Vagina (tissue), 2 donors: Measurements from ENCODE around the gene ARID1B. TPM values are rescaled to one million over a fixed set of nuclear protein-coding genes. Genes with fewer than 3 reads are reported as not detected.

Experiments used
- DNase-seq, 2 donors: peaks; one replicate each; pipeline ENCODE4 v3.0.0-alpha.2; 2017; ENCODE audit errors: extremely low spot score in 2 of 2
- H3K27ac ChIP-seq: fragments of 200-600 bp; sonication (generic); one replicate; pipeline ENCODE4 v1.5.1; 2019
- H3K27me3 ChIP-seq: fragments of 200-600 bp; sonication (generic); one replicate; pipeline ENCODE4 v1.5.1; 2019
- H3K36me3 ChIP-seq, 2 donors: fragments of 200-600 bp; sonication (generic); one replicate each; pipeline ENCODE4 v1.5.1; 2017 to 2019
- H3K4me1 ChIP-seq: fragments of 200-600 bp; sonication (generic); one replicate; pipeline ENCODE4 v1.5.1; 2019
- H3K4me3 ChIP-seq, 2 donors: fragments of 200-600 bp; sonication (generic); 1 replicate in 1 of 2; 2 replicates in 1 of 2; pipeline ENCODE4 v1.5.1; 2016 to 2019
- H3K9me3 ChIP-seq: fragments of 200-600 bp; sonication (generic); one replicate; pipeline ENCODE4 v1.5.1; 2019
- CTCF ChIP-seq, 3 experiments: fragments of 450-650 bp in 2 of 3; fragments of 200-600 bp in 1 of 3; sonication (generic) in 1 of 3; IDR thresholded peaks; one replicate each; pipeline ENCODE4 v1.5.1; 2017 to 2019; ENCODE audit warnings: antibody characterized with exemption in 3 of 3, mild to moderate bottlenecking in 2 of 3, moderate library complexity in 2 of 3
- POLR2A ChIP-seq, 2 donors: fragments of 450-650 bp; IDR thresholded peaks; one replicate each; pipeline ENCODE4 v1.6.1; 2017; ENCODE audit warnings: antibody characterized with exemption in 2 of 2, mild to moderate bottlenecking in 2 of 2, moderate library complexity in 2 of 2
- POLR2AphosphoS5 ChIP-seq, 2 donors: sonication (generic); formaldehyde crosslinking; IDR thresholded peaks; one replicate each; pipeline ENCODE4 v1.9.0; 2017; ENCODE audit warnings: antibody characterized with exemption in 2 of 2, mild to moderate bottlenecking in 2 of 2, low read depth in 1 of 2; ENCODE audit not compliant: insufficient read depth in 1 of 2
- intact Hi-C: fragments of 100-400 bp; cut with DNase I; formaldehyde crosslinking; loops from one replicate; pipeline ENCODE4 v1.15.1; 2023
- total RNA-seq: library from RNA; depleted of rRNA; stranded (reverse); fragments of >200 nt; gene quantifications from one replicate; pipeline ENCODE4 v1.2.3, GENCODE V29; 2016

ARID1B gene
- total RNA-seq, 1 donor from 2014 or later: 141 TPM

- Histone ChIP-seq H3K4me1 (peaks cover 15% of the 10 kb centered on the region), H3K36me3 (peaks cover 0 to 17% of the 10 kb centered on the region in 2 donors), H3K27me3 (no peaks in the 10 kb centered on the region), H3K27ac (no peak overlapping the region), H3K9me3 (no peaks in the 10 kb centered on the region), H3K4me3 (no peak overlapping the region)
- intact Hi-C loops: no loop called here
- no peak for TF ChIP-seq POLR2AphosphoS5 (IDR thresholded peaks at IDR 0.05; ENCODE audit: insufficient read depth in 1 of 2, low read depth in 1 of 2)
- DNase-seq: no peak
These were observed 374.8 kb downstream of the ARID1B start for GRCh38 chr6:157151989-157152388.

DNA sequence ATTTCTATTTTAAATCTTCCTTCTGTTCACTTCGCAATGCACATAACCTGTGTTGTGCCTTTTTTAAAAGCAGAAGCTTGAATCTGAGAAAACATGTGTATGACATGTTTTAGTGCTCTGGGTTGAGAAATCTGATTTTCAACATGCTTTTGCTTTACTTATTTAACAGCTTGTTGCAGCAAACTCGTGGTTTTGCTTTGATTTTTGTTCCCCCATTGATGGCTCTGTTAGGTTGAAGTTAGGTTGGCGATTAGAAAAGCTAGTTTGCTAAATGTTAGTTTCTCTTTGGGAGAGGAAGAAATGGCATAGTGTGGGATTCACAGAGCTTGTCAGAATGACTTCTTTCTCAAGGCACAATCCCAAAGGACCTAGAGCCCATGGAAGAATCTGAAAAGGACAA is 375.4 kb downstream of the ARID1B start:
- TF ChIP-seq CTCF (IDR thresholded peaks at IDR 0.05): no peak
- no peak for TF ChIP-seq POLR2AphosphoS5 (IDR thresholded peaks at IDR 0.05; ENCODE audit: insufficient read depth in 1 of 2, low read depth in 1 of 2)
- TF ChIP-seq POLR2A (IDR thresholded peaks at IDR 0.05): no peak
- H3K27ac ChIP-seq: no peak overlapping the region
- peaks cover 0 to 17% of the 10 kb centered on the region in 2 donors for H3K36me3 ChIP-seq

GRCh38 chr6:157155804-157156203 is 378.6 kb downstream of the ARID1B start:
- TF ChIP-seq POLR2AphosphoS5 (IDR thresholded peaks at IDR 0.05; ENCODE audit: insufficient read depth in 1 of 2, low read depth in 1 of 2) (no peak), POLR2A (IDR thresholded peaks at IDR 0.05) (no peak), CTCF (IDR thresholded peaks at IDR 0.05) (no peak)
- Histone ChIP-seq H3K9me3 (no peaks in the 10 kb centered on the region), H3K27me3 (no peaks in the 10 kb centered on the region), H3K36me3 (peaks cover 0 to 6% of the 10 kb centered on the region in 2 donors), H3K4me1 (no peaks in the 10 kb centered on the region), H3K27ac (no peak overlapping the region), H3K4me3 (no peak overlapping the region)
- no peak for DNase-seq
- intact Hi-C loops: no loop called here

More for the DNA sequence above, 375.4 kb downstream of the ARID1B start:
- H3K9me3 ChIP-seq: no peaks in the 10 kb centered on the region
- DNase-seq: no peak
- peaks cover 15% of the 10 kb centered on the region for H3K4me1 ChIP-seq
- H3K27me3 ChIP-seq: no peaks in the 10 kb centered on the region
- intact Hi-C loops: no loop called here
- no peak overlapping the region for H3K4me3 ChIP-seq

DNA sequence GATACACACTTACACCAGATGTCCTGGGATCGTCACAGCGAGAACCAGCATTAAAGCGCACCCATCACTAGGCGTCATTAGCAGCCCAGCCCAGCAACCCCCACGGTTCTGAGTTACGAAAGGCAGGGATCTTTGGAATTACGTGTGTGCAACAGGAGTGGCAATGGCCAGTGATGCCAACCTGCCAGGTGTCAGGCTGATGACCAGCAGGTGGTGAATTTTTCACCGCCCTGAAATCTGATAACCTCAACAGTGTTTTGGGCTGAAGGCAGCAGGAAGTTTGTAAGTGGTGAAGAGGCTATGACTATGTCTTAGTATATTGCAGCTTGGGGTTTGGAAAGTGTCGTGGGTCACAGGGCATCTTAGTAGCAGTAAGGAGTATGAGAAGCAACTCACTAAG is 380.1 kb downstream of the ARID1B start:
- TF ChIP-seq POLR2A (IDR thresholded peaks at IDR 0.05) (no peak), CTCF (IDR thresholded peaks at IDR 0.05) (no peak), POLR2AphosphoS5 (IDR thresholded peaks at IDR 0.05; ENCODE audit: insufficient read depth in 1 of 2, low read depth in 1 of 2) (no peak)
- no peak for DNase-seq
- H3K27me3 ChIP-seq: no peaks in the 10 kb centered on the region
- H3K9me3 ChIP-seq: no peaks in the 10 kb centered on the region
- no peak overlapping the region for H3K4me3 ChIP-seq
- intact Hi-C loops: no loop called here
- no peak overlapping the region for H3K27ac ChIP-seq
- no peaks in the 10 kb centered on the region for H3K4me1 ChIP-seq
- no peaks in the 10 kb centered on the region for H3K36me3 ChIP-seq

DNA sequence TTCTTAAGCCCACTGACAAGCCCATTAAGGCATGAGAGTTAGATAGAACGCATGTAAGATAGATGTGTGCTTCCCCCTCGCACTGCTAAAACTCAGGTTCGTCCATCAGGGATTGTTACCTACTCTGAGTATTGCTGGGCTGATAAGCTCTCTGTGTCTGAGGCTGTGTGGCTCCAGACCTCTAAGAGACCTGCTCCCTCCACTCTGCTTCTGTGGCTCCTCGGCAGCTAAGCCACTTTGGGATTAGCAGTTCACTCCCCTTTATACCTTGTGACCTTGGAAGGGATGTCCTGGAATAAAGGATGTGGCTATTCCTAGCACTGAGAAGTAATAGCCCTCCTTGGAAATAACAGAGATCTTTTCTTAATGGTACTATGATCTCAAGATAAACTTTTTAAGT is 381.3 kb downstream of the ARID1B start:
- no peaks in the 10 kb centered on the region for H3K27me3 ChIP-seq

More for the DNA sequence above, 381.3 kb downstream of the ARID1B start:
- DNase-seq: no peak
- intact Hi-C loops: no loop called here
- no peaks in the 10 kb centered on the region for H3K4me1 ChIP-seq
- no peak overlapping the region for H3K4me3 ChIP-seq
- H3K9me3 ChIP-seq: no peaks in the 10 kb centered on the region
- TF ChIP-seq POLR2A (IDR thresholded peaks at IDR 0.05): no peak
- TF ChIP-seq CTCF (IDR thresholded peaks at IDR 0.05): no peak
- no peak for TF ChIP-seq POLR2AphosphoS5 (IDR thresholded peaks at IDR 0.05; ENCODE audit: insufficient read depth in 1 of 2, low read depth in 1 of 2)
- no peak overlapping the region for H3K27ac ChIP-seq
- no peaks in the 10 kb centered on the region for H3K36me3 ChIP-seq
